ENCODE results near the gene SAFB. TPM values are rescaled to one million over a fixed set of nuclear protein-coding genes. Genes with fewer than 3 reads are reported as not detected.
A peak's percentile ranks its signal among the peaks of the same experiment; 100 is the strongest.

SAFB gene
- total and polyA plus RNA-seq, 8 donors = 63.7 to 206 (median 165) TPM

DNA sequence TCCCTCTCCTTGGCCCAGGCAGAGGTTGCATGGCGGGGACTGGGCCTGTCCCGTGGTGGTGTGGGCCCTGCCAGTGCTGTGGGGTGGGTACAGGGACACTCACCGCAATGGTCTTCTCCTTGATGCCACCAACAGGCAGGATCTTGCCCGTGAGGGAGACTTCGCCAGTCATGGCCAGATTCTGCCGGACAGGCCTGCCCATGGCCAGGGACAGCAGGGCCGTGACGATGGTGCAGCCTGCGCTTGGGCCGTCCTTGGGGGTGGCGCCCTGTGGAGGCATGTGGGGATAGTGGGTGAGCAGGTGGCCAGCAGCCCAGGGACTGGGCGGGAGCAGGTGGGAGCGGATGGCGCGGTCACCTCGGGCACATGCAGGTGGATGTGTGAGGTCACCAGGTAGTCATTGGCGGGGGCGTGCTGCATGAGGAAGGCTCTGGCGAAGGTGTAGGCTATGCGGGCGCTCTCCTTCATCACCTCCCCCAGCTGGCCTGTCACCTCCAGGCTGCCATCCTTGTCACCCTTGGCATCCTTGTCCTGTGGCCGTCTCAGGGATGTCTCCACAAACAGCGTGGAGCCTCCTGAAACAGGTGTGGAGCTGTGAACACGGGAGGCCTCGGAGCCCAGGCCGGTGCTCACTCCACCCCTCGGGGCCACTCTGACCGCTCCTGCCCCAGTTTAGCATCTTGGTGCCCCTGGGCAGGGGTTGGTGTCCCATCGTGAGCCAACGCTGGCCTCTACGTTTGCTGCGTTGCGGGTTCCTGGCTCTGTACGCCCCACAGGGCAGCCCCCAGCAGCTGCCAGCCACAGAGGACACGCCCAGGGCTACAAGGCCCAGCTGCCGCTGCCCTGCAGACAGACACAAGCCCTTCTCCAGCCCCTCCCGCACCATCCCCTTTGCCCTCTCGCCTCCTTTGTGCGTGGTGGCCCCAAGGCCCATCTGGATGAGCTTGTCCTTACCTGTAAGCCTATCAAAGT lies 70.6 kb downstream of the SAFB start:
- DNase-seq (no peak), ATAC-seq (no peak)
- H3K4me1 ChIP-seq = peaks cover 10 to 31% of the 10 kb centered on the region in 2 donors
- peaks cover 0 to 68% of the 10 kb centered on the region in 2 donors for H3K36me3 ChIP-seq
- H3K4me3 ChIP-seq = no peak overlapping the region
- no peaks in the 10 kb centered on the region for H3K27me3 ChIP-seq
- TF ChIP-seq, protein P1, sequence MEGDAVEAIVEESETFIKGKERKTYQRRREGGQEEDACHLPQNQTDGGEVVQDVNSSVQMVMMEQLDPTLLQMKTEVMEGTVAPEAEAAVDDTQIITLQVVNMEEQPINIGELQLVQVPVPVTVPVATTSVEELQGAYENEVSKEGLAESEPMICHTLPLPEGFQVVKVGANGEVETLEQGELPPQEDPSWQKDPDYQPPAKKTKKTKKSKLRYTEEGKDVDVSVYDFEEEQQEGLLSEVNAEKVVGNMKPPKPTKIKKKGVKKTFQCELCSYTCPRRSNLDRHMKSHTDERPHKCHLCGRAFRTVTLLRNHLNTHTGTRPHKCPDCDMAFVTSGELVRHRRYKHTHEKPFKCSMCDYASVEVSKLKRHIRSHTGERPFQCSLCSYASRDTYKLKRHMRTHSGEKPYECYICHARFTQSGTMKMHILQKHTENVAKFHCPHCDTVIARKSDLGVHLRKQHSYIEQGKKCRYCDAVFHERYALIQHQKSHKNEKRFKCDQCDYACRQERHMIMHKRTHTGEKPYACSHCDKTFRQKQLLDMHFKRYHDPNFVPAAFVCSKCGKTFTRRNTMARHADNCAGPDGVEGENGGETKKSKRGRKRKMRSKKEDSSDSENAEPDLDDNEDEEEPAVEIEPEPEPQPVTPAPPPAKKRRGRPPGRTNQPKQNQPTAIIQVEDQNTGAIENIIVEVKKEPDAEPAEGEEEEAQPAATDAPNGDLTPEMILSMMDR (IDR thresholded peaks at IDR 0.05) = no peak
- intact Hi-C loops (cut with DNase I) = no loop called here
- H3K9me3 ChIP-seq = no peaks in the 10 kb centered on the region
- H3K27ac ChIP-seq = no peak overlapping the region

DNA sequence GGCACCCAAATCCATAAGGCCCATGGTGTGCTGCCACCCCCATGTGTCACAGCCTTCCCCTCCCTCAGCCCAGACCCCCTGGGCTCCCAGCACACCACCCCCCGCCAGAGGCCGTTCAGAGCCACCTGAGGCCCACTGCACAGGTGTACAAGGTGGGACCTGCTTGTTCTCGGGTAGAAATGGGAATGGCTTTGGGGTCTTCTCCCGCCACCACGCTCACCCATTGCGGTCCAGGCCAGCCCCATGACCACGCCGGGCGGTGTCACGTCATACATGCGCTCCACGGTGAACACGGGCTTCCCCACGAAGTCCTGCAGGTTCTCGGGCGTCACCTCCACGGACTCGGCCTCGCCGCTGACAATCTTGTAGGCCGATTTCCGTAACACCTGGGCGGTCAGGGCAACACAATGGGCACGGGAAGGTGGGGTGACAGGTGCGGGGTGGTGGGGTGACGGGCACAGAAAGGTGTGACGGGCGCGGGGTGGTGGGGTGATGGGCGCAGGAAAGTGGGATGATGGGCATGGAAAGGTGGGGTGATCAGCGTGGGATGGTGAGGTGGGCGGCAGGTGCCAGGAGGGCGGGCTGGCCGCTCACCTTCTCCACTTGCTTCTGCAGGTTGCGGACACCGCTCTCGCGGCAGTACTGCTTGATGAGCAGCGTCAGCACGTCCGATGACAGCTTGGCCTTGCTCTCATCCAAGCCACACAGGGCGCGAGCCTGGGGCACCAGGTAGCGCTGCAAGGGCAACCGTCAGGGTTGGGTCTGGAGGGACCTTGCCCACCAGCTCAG lies 71.5 kb downstream of the SAFB start:
- Histone ChIP-seq H3K36me3 (peaks cover 0 to 77% of the 10 kb centered on the region in 2 donors), H3K27me3 (no peaks in the 10 kb centered on the region), H3K4me1 (peaks cover 10 to 31% of the 10 kb centered on the region in 2 donors), H3K9me3 (no peaks in the 10 kb centered on the region), H3K4me3 (no peak overlapping the region), H3K27ac (no peak overlapping the region)
- ATAC-seq (no peak), DNase-seq (no peak)
- TF ChIP-seq, protein P1 (IDR thresholded peaks at IDR 0.05) = no peak
- intact Hi-C loops (cut with DNase I) = no loop called here

DNA sequence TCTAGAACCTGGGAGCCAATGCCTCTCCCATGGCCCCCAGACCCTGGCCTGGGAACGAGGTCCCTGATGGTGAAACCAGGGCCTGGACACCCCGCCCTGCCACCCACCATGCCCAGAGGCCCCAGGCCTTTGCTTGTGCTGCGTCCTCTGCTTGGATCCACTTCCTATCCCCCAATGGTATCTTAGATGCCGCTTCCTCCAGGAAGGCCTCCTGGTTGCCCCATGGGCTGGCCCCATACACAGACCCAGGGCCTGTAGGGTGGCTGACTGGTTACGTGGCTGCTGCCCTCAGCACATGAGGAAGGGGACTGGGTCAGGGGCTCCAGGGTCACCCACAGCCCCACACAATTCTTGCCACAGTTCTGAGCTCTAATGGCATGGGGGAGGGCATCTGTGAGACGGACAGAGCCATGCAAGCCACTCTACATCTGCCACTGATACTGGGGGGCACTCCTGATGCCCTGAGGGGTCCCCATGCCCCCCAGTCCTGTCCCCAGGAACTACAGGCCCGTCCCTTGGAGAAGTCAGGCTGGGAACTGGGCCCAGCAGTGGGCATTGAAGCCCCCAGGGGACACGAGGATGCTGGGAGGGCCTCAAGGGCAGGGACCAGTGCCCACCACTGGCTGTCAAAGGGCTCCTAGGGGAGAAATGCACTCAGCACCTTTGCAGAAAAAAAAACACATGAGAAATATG lies 72.2 kb downstream of the SAFB start:
- peaks cover 7 to 27% of the 10 kb centered on the region in 2 donors for H3K4me1 ChIP-seq
- no peak overlapping the region for H3K27ac ChIP-seq
- ATAC-seq = no peak
- no peak for DNase-seq
- intact Hi-C loops (cut with DNase I) = no loop called here
- TF ChIP-seq, protein P1 (IDR thresholded peaks at IDR 0.05) = no peak
- H3K27me3 ChIP-seq = no peaks in the 10 kb centered on the region
- peaks cover 0 to 84% of the 10 kb centered on the region in 2 donors for H3K36me3 ChIP-seq
- H3K9me3 ChIP-seq = no peaks in the 10 kb centered on the region
- no peak overlapping the region for H3K4me3 ChIP-seq

DNA sequence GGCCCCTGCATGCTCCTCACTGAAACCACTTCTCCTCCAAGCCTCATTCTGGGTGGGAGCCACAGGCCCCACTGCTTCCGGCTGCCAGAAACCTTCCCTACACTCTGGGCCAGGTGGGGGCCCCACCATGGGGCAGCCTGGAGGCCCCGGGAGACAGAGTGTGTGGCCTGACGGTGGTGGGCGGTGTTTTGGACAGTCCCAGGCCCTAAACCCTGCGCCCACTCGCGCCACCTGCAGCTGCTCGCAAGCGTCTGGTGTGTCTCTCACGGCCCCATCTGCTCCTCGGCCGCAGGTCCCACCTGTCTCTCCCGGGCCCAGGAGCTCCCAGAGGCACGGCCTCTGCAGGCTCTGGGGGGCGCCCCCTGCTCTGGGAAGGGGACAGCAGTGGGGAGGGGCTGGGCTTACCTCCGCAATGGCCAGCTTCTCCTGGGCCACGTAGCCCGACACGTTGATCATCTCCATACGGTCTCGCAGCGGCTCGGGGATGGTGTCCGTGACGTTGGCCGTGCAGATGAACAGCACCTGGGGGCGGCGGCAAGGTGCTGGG lies 72.8 kb downstream of the SAFB start:
- ATAC-seq (no peak), DNase-seq (peak in 1 of 4 donors; percentile 57)
- Histone ChIP-seq H3K36me3 (peaks cover 0 to 91% of the 10 kb centered on the region in 2 donors), H3K27me3 (no peaks in the 10 kb centered on the region), H3K4me1 (peaks cover 7 to 26% of the 10 kb centered on the region in 2 donors), H3K27ac (no peak overlapping the region), H3K9me3 (no peaks in the 10 kb centered on the region), H3K4me3 (no peak overlapping the region)
- intact Hi-C loops (cut with DNase I) = no loop called here
- TF ChIP-seq, protein P1 (IDR thresholded peaks at IDR 0.05) = no peak
